GM18511 (cell line): ENCODE measurements around the gene ZBTB46.
A peak's percentile ranks its signal among the peaks of the same experiment; 100 is the strongest.
"Not testable (repeated sequence)": the region's sequence is repeated elsewhere in the genome, so short reads cannot be mapped to it uniquely, and the experiment has no call there.

ENCODE experiments used
- ATAC-seq: cut with Tn5 transposase; IDR thresholded peaks from one replicate; pipeline ENCODE4 v1.9.1; 2021; ENCODE audit warnings: mild to moderate bottlenecking, moderate library complexity; ENCODE audit not compliant: unreplicated experiment

The ZBTB46 gene

DNA sequence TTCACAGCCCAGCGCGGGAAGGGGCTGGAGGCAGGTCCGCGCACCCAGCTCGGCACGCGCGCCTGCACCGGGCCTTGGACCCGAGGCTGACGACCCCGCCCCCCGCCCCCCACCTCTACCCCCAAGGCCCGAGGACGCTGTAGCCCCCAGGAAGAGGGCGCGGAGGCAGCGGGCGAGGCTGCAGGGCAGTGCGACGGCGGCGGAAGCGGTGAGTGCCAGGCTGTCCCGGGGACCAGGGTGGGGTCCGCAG, 93.4 kb downstream of the ZBTB46 start:
- ATAC-seq = no peak

DNA sequence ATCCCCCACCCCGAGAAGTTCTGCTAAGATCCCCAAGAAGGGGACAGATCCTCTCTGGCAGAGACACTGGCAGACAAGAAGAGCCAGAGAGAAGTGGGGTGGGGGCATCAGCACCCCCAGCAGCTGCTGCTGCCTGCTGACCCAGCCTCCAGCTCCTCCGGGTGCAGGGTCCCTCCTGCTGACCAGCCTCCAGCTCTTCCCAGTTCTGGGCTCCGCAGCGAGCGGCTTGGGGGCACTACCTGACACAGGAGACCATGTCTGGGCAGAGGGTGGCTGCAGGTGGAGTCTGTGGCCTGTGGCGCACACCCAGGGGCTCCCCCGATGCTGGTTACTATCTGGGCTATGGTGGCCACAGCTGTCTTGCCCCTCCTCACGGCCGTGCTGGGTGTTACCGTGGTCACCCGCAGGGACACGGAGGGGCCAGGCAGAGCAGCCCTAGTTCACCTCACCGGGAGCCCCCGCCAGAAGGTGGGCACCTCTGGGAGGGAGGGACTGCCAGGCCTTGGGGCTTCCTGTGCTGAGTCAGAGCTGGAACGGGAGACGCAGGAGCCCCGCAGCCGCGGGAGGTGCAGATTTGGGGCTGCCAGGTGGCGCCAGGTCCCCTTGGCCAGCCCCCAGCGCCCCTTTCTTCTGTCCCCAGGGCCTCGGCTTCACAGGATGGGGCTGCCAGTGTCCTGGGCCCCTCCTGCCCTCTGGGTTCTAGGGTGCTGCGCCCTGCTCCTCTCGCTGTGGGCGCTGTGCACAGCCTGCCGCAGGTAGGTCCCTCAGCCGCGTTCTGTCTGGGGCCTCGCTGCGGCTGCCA, 94.0 kb downstream of the ZBTB46 start:
- ATAC-seq = no peak

DNA sequence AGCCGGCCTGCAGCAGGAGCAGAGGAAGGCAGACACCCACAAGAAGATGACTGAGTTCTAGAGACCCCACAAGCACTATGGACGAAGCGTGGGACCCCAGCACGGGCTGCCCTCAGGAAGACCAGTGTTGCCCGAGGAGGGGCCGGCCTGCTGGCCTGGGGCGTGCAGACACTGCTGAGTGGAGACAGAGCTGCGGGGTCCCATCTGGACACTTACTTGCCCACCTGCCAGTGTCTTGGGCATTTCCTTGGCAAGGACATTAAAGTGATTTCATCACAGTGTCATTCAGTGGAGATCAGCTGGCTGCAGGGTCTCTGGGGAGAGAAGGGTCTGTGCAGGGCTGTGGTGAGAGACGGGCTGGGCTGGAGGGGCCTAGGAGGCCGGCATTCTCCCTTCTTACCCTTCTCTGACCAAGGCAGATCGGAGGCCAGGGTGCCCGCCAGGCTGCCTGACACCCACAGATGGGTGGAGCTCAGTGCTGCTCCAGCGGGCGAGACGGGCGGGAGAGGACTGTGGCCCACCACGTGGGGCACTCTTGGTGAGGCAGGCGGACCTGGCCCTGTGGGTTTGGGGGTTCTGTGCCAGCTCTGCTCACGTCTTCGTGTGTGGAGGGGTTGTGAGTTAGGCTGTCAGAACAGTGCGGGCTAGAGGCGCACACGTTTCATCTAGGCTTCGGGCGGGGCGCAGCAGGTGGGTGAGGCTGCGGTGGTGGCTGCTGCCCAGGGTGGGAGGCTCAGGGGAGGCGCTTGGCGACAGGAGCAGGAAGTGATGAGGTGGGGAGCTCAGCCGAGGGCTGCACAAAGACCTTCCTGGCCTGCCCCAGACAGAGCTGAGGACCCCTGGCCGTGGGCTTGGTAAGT, 95.0 kb downstream of the ZBTB46 start, which contains the start of gene LIME1:
TSS of gene LIME1 (plus strand) at position 806 of the 860 bp plus-strand sequence. CDS start 886 bp downstream, outside the sequence.
- ATAC-seq = no peak

DNA sequence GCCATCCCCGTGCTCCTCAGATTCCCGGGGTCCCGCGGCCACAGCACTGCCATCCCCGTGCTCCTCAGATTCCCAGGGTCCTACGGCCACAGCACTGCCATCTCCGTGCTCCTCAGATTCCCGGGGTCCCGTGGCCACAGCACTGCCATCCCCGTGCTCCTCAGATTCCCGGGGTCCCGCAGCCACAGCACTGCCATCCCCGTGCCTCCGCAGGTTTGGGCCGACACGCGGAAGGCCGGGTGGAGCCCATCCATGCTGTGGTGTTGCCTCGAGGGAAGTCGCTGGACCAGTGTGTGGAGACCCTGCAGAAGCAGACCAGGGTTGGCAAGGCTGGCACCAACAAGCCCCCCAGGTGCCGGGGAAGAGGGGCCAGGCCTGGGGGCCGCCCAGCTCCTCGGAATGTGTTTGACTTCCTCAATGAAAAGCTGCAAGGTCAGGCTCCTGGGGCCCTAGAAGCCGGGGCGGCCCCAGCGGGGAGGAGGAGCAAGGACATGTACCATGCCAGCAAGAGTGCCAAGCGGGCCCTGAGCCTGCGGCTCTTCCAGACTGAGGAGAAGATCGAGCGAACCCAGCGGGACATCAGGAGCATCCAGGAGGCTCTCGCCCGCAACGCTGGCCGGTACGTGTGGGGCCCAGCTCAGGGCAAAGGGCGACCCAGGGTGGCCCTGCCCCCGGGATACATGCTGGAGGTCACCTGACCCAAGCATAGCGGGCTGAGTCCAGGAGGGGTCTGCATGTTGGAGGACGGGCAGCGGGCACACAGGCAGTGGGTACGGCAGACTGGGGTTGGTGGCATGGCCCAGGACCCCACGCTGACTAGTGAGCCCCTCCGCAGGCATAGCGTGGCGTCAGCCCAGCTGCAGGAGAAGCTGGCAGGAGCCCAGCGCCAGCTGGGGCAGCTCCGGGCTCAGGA, 95.9 kb downstream of the ZBTB46 start:
- no peak for ATAC-seq

DNA sequence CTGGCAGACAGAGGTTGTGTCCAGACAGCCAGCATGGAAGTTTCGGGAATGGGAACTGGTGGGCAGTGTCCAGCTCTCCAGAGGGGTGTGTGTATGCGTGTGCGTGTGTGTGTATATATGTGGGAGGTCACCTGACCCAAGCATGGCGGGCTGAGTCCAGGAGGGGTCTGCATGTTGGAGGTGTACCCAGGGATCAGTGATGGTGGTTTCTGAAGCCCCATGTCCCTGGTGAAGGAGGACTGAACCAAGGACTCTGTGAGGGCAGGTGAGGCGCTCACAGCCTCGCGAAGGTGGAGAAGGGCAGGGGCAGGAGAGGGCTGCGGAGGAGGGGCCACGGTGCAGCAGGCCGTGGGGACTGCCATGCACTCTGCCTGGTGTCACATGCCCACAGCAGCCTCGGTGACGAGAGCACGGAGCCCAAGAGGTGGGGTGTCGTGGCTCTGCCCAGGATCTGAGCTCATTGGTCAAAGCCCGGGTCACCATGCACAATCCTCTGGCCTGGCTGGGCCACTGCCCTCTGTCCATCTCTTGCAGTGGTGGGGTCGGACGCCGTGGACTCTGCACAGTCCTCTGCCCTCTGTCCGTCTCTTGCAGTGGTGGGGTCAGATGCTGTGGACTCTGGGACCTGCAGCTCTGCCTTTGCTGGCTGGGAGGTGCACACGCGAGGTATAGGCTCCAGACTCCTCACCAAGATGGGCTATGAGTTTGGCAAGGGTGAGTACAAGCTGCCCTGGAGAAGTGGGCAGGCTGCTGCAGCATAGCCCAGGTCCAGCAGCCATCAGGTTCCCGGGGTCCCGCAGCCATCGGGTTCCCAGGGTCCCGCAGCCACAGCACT, 96.7 kb downstream of the ZBTB46 start:
- ATAC-seq = no peak

DNA sequence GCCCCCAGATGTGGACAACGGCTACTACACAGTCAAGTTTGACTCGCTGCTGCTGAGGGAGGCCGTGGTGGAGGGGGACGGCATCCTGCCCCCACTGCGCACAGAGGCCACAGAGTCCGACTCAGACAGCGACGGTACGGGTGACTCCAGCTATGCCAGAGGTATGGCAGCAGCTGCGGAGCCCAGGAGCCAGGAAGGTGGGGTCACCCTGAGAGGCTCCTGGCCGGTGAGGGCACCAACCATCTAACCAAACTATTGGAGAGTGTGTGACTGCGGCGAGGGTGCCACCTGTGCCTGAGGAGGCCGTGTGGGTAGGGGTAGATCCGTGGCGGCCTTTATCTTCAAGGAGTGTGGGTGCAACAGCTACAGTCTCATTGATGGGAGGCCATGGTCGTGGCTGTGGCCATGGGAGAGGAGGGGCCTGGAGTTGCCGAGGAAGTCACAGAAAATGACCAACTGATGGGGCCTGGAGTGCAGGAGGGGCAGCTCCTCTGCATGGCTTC, 97.4 kb downstream of the ZBTB46 start:
- ATAC-seq = no peak

DNA sequence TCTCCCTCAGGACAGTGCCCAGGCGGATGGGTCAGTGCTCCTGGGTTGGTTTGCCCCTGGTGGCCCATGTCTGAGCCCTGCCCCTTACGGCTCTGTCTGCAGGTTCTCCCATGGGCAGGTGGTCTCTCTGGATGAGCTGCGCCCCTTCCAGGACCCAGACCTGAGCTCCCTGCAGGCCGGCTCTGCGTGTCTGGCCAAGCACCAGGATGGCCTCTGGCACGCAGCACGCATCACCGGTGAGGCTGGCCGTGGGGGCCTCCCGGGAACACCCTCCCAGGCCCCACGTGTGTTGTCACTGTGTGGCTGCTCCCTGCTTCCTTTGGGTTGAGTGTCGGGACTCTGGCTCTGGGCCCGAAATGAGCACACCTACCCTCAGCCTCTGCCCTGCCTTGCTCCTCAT, 97.9 kb downstream of the ZBTB46 start:
- ATAC-seq = no peak

DNA sequence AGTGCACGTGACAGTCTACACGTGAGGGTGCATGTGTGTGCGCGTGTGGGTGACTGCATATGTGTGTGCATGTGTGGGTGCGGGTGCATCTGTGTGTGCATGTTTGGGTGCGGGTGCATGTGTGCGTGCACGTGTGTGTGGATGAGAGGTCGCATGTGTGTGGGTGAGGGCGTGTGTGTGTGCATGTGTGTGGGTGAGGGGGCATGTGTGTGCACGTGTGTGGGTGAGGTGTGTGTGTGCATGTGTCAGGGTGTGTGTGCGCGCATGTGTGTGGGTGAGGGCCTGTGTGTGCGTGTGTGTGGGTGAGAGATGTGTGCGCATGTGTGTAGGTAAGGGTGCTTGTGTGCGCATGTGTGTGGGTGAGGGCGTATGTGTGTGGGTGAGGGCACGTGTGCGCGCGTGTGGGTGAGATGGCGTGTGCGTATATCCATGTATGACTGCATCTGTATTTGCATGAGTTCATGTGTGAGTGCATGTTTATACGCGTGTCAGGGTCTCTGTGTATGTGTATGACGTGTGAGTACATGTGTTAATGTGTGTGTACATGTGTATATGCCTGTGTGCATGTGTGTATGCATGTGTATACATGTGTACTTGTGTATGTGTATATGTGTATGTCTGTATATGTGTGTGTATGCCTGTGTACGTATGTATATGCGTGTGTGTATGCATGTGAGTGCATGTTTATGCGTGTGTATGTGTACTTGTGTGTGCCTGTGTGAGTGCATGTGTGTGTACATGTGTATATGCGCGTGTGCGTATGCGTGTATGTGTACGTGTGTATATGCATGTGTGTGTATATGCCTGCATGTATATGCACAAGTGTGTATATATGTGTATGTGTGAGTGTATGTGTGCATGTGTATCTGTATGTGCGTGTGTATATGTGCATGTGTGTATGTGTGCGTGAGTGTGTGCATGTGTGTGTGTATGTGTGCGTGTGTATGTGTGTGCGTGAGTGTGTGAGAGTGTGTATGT, 98.7 kb downstream of the ZBTB46 start:
- no peak for ATAC-seq

DNA sequence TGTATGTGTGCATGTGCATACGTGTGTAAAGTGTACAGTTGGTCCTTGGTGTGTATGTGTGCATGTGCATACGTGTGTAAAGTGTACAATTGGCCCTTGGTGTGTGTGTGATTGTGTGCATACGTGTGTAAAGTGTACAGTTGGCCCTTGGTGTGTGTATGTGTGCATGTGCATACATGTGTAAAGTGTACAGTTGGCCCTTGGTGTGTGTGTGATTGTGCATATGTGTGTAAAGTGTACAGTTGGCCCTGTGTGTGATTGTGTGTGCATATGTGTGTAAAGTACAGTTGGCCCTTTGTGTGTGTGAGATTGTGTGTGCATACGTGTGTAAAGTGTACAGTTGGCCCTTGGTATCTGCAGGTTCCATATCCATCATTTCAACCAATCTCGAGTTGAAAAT, 99.7 kb downstream of the ZBTB46 start:
- ATAC-seq = no peak

DNA sequence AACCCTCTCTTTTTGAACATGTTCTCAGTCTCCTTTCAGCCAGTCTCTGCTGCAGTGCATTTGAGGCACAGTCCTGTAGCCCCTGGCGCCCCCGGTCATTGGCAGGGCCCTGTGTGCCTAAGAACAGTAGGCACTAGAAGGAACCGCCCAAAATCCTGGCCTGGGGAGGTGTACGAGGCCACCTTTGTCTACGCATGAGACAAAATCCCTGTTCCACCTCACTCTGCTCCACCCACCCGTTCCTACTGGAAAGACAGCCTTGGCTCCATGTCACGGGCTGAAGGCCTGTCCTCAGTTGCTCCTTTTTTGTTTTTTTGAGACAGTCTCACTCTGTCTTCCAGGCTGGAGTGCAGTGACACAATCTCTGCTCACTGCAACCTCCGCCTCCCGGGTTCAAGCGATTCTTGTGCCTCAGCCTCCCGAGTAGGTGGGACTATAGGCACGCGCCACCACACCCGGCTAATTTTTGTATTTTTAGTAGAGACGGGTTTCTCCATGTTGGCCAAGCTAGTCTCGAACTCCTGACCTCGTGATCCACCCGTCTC, 100.8 kb downstream of the ZBTB46 start:
- not testable (repeated sequence) for ATAC-seq

DNA sequence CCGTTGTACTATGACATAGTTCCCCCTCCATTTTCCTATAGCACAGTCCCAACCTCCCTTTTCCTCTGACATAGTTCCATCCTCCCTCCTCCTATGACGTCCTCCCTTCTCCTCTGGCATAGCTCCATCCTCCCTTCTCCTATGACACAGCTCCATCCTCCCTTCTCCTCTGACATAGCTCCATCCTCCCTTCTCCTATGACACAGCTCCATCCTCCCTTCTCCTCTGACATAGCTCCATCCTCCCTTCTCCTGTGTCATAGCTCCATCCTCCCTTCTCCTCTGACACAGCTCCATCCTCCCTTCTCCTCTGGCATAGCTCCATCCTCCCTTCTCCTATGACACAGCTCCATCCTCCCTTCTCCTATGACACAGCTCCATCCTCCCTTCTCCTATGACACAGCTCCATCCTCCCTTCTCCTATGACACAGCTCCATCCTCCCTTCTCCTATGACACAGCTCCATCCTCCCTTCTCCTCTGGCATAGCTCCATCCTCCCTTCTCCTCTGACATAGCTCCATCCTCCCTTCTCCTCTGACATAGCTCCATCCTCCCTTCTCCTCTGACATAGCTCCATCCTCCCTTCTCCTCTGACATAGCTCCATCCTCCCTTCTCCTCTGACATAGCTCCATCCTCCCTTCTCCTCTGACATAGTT, 108.0 kb downstream of the ZBTB46 start:
- ATAC-seq = not testable (repeated sequence)

DNA sequence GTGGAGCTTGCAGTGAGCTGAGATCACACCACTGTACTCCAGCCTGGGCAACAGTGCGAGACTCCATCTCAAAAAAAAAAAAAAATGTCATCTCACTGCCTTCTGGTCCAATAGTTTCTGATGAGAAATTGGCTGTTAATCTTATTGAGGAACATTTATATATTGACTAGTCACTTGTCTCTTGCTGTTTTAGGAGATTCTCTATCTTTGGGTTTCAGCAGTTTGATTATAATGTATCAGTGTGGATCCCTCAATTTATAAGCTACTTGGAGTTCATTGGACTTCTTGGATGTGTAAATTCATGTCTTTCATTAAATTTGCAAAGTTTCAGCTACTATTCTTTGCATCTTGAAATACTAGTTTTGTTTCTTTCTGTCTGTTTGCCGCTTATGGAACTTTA, 112.1 kb downstream of the ZBTB46 start:
- no peak for ATAC-seq

DNA sequence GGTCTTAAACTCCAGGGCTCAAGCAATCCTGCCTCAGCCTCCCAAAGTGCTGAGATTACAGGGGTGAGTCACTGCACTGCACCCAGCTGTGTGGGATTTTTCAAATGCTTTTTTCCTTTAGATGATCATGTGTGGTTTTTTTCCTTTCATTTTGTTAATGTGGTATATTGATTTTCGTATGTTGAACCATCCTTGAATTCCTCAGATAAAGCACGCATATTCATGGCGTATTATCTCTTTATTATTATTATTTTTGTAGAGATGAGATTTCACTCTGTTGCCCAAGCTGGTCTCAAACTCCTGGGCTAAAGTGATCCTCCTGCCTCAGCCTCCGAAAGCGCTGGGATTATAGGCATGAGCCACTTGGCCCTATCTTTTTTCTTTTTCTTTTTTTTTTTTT, 116.2 kb downstream of the ZBTB46 start:
- no peak for ATAC-seq

DNA sequence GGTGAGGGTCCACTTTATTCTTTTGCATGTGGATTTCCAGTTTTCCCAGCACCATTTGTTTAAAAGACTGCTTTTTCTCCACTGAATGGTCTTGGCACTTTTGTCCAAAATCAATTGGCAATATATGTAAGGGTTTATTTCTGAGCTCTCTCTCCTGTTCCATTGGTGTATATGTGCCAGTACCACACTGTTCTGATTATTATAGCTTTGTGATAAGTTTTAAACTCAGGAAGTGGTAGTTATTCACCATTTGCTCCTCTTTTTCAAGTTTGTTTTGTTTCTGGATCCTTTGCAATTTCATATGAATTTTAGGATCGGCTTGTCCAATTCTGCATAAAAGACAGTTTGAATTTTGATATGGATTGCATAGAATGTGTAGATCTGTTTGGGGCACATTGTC, 118.9 kb downstream of the ZBTB46 start:
- ATAC-seq = no peak

DNA sequence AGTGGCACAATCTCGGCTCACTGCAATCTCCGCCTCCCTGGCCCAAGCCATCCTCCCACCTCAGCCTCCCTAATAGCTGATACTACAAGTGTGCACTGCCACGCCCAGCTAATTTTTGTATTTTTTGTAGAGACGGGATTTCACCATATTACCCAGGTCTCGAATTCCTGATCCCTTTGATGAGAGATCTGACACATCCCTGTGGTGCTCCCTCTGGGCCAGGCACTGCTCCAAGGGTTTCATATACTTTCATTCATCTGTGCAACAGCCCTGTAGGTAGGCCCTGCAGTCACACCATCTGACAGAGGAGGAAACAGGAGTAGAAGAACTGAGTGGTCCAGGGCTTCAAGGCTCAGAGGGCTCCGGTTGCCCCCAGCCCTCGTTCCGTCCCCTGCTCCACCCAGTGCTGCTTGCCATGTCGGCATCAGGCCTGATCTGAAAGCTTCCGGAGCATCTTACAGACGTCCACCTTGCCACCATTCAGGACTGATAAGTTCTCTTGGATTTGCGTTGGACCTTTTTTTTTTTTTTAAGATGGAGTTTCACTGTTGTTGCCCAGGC, 119.9 kb downstream of the ZBTB46 start:
- no peak for ATAC-seq

DNA sequence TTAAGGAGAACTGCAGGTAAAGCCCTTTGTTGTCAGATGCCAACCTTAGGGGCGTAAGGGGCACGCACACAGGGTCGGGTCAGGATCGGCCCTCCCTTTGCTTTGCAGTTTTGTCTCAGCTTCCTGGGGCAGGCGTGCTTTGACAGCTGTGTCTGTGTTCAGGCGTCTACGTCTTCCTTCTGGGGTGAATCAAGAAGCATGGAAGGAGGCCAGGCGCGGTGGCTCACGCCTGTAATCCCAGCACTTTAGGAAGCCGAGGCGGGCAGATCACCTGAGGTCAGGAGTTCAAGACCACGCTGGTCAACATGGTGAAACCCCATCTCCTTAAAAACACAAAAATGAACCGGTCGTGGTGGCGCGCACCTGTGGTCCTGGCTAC, 121.9 kb downstream of the ZBTB46 start:
- ATAC-seq = no peak

DNA sequence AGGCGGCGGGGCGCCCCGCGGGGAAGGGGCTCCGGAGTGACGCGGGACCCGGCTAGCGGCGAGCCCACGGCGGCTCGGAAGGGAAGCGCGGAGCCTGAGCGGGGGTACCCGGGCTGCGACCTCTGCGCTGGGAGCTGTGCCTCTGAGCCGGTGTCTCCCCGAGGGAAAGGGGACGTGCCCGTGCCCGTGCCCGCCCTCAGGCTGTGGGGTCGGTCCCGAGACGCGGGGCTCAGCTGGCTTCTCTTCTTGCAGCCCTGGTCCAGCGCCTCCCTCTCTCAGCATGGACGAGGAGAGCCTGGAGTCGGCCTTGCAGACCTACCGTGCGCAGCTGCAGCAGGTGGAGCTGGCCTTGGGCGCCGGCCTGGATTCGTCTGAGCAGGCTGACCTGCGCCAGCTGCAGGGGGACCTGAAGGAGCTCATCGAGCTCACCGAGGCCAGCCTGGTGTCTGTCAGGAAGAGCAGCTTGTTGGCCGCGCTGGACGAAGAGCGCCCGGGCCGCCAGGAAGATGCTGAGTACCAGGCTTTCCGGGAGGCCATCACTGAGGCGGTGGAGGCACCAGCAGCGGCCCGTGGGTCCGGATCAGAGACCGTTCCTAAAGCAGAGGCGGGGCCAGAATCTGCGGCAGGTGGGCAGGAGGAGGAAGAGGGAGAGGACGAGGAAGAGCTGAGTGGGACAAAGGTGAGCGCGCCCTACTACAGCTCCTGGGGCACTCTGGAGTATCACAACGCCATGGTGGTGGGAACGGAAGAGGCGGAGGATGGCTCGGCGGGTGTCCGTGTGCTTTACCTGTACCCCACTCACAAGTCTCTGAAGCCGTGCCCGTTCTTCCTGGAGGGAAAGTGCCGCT, 122.5 kb downstream of the ZBTB46 start:
- peak; percentile 11 for ATAC-seq
